Muscle layer of colon (tissue), 2 donors: ENCODE measurements around the gene SH3D21.

Experiments used
- H3K27ac ChIP-seq: one replicate; pipeline ENCODE4 v1.7.0; 2013; ENCODE audit warnings: low read depth, mild to moderate bottlenecking, low read length, moderate library complexity
- H3K27me3 ChIP-seq, 2 donors: one replicate each; pipeline ENCODE4 v1.7.0; 2013; ENCODE audit warnings: low read length in 2 of 2, mild to moderate bottlenecking in 2 of 2; ENCODE audit not compliant: insufficient read depth in 2 of 2, control insufficient read depth in 1 of 2
- H3K36me3 ChIP-seq: one replicate; pipeline ENCODE4 v1.7.0; 2013; ENCODE audit warnings: mild to moderate bottlenecking, low read length; ENCODE audit not compliant: insufficient read depth
- H3K4me1 ChIP-seq: one replicate; pipeline ENCODE4 v1.7.0; 2013; ENCODE audit warnings: mild to moderate bottlenecking, low read length; ENCODE audit not compliant: insufficient read depth
- H3K4me3 ChIP-seq, 2 donors: one replicate each; pipeline ENCODE4 v1.7.0; 2013; ENCODE audit warnings: low read length in 2 of 2, low read depth in 1 of 2, mild to moderate bottlenecking in 1 of 2, moderate library complexity in 1 of 2
- H3K9ac ChIP-seq: one replicate; pipeline ENCODE4 v1.7.0; 2013; ENCODE audit warnings: low read length
- H3K9me3 ChIP-seq: one replicate; pipeline ENCODE4 v1.7.0; 2013; ENCODE audit warnings: mild to moderate bottlenecking, low read length
- donor health status: abdominal sarcoma.
- donor health status: Adenocarcinoma of cecum.

SH3D21 gene

DNA sequence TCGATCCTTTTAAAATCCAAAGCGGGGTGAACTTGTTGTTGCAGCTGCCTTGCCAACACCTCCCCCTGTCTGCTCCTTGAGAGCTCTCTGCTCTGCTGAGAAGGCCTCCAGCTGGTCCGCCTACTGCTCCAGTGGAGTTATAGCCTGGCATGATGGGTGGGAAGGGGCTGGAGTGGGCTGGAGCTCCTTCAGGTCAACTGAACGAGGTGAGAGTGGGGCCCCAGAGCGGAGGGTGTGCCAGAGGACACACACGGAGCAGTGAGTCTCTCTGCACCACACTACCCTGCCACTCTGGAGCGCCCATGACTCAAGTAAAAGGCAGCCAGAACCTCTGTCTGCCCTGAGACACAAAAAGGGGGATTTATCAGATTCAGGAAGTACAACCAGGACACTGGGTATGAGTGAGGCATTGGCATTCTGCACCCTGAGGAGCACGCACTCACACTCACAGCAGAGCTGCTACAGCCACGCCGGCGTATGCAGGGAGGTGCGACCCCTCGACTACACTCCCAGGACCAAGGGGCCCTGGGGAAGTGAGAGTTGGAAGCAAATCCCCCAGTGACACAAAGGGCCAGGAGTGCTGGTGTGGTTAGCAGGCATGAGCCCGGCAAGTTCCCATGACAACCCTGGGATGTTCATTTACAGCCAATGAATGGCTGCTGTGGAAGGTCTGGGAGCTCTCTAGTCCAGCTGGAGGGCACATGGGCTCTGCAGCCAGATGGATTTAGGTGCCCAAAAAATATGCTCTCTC is 45.2 kb downstream of the SH3D21 start:
- H3K27ac ChIP-seq = peak overlapping the region; percentile 54
- H3K4me1 ChIP-seq = peaks cover 29% of the 10 kb centered on the region
- peak overlapping the region in 1 of 2 donors; percentile 39 for H3K4me3 ChIP-seq
- no peak overlapping the region for H3K9ac ChIP-seq
- H3K36me3 ChIP-seq = peaks cover 66% of the 10 kb centered on the region
- H3K27me3 ChIP-seq = no peaks in the 10 kb centered on the region
- H3K9me3 ChIP-seq = no peaks in the 10 kb centered on the region

DNA sequence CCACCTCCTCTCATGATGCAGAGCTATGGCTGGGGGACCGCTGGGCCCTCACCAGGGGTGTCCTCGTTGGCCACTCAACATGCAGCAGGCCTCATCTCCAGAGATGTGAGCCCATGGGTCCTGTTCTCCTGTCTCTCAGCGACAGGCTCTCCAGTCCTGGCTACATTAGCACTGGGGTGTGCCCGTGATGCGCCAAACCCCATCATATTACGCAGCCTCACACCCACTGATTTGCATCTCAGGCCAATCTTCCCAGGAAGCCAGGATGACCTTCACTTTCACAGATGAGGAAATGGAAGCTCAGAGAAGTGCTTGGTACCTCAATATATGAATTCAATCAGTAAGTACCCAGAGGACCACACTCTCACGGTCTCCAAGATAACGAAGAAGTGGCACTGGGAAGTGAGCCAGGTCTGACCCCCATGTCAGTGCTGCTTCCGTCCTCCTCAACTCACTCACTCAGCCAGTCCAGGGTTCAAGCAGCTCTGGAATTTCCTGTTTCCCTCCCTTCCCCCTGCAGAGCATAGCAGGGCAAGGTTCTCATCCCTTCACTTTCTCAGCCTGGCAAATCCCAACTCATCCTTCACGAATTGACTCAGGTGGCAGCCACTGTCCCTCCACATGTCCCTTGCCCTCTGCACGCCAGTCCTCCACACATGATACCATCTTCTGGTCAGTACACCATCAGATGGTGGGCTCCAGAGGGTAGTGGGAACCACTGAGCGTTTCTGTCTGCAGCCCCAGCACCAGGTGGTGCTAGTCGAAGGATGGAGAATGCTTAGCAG is 46.1 kb downstream of the SH3D21 start:
- H3K36me3 ChIP-seq = peaks cover 65% of the 10 kb centered on the region

DNA sequence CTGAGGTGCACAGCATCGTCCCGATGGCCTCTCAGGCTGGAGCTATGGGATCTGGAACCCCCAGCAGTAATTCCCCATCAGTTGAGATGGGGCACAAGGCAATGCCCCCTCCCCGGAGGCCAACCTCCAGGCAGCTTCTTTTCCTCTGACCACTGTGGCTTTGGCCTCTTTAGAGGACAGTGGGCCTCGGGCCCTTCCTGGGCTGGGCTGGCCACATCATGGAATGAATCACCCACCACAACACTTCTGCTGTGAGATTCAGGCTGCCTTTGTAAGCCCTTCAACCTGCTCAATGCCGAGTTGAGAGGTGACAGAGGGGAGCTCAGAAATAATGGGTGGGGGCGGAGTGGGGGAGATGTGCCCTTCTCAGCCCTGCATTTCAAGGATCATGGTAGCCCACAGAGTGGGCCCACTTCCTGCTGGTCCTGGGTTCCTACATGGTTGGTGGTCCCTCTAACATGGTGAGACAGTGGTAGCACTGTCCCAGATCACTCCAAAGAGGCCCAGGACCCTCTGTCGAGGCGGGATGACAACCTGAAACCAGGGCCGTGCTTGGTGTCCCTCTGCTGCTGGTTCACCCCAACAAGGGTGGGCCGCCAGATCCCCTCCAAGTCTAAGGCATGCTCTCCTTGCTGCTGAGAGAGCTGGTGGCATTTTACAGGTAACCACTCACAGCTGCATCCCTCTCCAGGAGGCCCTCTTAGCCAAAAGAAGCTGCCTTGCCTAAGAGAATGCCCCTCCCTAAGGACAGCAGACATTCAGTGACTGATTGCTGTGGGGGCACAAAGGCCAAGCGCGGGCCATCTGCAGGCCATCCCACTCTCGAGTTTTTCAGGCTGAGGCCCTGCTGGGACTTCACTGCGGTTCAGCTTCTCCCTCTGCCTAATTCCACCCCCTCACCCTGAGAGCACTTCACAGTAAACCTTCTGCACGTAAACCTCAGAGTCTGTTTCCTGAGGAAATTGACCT is 47.0 kb downstream of the SH3D21 start:
- Histone ChIP-seq H3K36me3 (peaks cover 67% of the 10 kb centered on the region), H3K4me1 (peaks cover 29% of the 10 kb centered on the region), H3K9ac (no peak overlapping the region), H3K4me3 (no peak overlapping the region), H3K27me3 (no peaks in the 10 kb centered on the region), H3K9me3 (no peaks in the 10 kb centered on the region), H3K27ac (no peak overlapping the region)

More for the DNA sequence above, 46.1 kb downstream of the SH3D21 start:
- no peak overlapping the region for H3K27ac ChIP-seq
- H3K9me3 ChIP-seq = no peaks in the 10 kb centered on the region
- H3K4me3 ChIP-seq = peak overlapping the region in 1 of 2 donors; percentile 39
- H3K9ac ChIP-seq = no peak overlapping the region
- H3K27me3 ChIP-seq = no peaks in the 10 kb centered on the region
- H3K4me1 ChIP-seq = peaks cover 29% of the 10 kb centered on the region

DNA sequence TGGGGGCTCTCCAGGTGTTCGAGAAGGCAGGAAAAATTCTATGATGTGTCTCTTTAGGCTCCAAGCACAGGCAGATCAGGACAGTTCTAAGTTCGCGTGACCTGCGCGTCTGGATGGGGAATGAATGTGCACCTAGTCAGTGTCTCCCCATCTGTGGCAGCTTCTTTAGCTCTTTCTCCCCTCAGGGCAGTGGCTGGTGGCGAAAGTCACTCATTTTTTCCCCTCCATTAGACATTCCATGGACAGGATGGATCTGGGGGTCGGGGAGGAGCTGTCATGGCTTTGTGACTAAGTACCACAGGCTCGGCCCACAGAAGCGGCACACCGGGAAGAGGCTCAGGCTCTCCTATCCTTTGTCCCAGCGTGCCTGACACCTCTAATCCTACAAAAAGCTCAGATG is 48.3 kb downstream of the SH3D21 start:
- Histone ChIP-seq H3K27ac (no peak overlapping the region), H3K36me3 (peaks cover 62% of the 10 kb centered on the region), H3K27me3 (no peaks in the 10 kb centered on the region)

DNA sequence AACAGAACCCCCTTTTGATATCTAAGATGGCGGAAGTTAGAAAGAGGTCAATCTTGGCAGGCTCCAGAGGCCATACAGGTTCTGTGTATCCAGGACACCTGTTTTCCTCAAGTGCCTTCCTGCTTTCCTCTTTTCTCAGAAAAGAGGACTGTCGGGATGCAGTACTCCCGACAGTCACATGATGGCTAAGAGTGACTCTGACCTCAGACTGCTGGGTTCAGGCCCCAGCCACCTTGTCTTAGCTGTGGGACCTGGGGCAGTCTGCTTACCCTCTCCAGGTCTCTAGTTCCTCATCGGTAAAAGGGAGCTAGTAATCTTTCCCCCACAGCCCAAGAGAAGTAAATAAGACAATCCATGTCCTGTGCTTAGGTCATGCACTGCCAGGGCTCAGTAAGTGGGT is 49.6 kb downstream of the SH3D21 start:
- no peak overlapping the region for H3K27ac ChIP-seq
- no peaks in the 10 kb centered on the region for H3K9me3 ChIP-seq
- H3K9ac ChIP-seq = no peak overlapping the region
- peaks cover 13% of the 10 kb centered on the region for H3K4me1 ChIP-seq
- H3K36me3 ChIP-seq = peaks cover 65% of the 10 kb centered on the region
- no peak overlapping the region for H3K4me3 ChIP-seq
- H3K27me3 ChIP-seq = no peaks in the 10 kb centered on the region

More for the DNA sequence above, 48.3 kb downstream of the SH3D21 start:
- Histone ChIP-seq H3K4me1 (peaks cover 24% of the 10 kb centered on the region), H3K9ac (no peak overlapping the region), H3K4me3 (no peak overlapping the region), H3K9me3 (no peaks in the 10 kb centered on the region)

DNA sequence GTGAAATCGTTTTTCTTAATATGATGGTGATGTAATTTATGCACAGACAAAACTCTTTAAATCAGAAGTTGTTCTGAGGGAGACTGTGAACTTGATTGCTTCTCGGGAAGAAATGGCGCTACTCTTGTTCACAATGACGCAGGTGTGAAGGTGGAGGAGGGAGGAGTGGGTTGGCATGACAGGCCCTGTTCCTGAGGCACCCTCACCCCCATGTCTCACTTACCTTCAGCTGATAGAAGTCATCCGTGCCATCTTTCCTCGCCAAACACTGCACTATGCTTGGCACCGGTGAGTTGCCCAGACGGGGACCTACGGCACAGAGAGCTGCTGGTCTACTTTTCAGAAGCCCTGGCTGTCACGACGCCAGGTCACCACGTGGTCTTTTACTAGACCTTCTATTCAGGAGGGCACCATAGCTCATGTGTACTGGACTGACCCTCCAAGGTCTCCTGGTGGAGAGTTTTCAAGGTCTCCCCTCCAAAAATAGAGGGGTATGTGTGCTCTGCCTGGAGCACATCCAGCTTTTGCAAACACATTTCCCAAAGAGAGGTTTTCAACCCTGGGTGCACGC is 52.4 kb downstream of the SH3D21 start:
- Histone ChIP-seq H3K9ac (no peak overlapping the region), H3K9me3 (no peaks in the 10 kb centered on the region), H3K27ac (no peak overlapping the region), H3K36me3 (peaks cover 74% of the 10 kb centered on the region), H3K27me3 (no peaks in the 10 kb centered on the region), H3K4me3 (no peak overlapping the region), H3K4me1 (no peaks in the 10 kb centered on the region)

DNA sequence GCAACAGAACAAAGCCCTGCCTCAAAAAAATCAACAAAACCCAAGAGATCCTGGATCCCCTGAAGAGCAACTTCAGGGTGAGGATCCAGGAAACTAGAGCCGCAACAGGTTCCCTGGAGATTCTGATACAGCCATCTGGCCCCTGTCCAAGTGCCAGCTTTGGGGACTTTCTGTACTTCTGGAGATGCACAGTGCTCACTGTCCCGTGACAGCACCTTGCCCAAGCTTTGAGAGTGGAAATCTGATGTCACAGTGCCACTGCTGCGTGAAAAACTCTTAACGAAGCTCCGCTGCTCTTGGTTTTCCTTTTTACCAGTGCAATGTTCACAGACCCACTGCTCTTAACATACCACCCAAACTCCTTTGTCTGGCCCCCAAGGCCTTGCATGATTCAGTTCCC is 53.2 kb downstream of the SH3D21 start:
- Histone ChIP-seq H3K4me3 (no peak overlapping the region), H3K36me3 (peaks cover 66% of the 10 kb centered on the region), H3K4me1 (no peaks in the 10 kb centered on the region), H3K27ac (no peak overlapping the region), H3K9ac (no peak overlapping the region), H3K27me3 (no peaks in the 10 kb centered on the region), H3K9me3 (no peaks in the 10 kb centered on the region)

DNA sequence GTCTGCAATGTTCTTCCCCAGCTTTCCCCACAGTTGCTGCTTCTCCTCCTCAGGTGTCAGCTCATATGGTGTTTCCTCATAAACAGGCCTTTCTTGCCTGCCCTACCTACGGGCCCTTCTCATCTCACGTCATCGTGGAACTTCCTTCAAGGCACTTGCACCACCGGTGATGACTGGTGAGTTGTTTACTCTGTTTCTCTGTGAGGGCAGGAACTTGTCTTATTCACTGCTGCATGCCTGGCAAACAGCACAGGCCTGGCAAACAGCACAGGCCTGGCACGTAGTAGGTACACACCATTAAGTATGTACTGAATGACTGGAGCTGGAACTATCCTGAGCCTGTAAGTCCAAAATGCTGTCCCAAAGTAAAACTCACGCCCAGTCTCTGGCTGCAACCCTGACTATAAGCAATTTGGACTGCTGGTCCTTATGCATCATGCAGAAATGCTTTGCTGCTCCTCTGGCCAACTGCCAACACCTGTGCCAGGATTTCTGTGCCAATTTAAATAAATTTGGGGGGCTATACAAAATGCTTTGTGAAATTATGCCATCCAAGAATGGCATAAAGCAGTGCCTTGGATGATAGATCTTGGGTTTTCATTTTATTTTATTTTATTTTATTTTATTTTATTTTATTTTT is 53.9 kb downstream of the SH3D21 start:
- no peaks in the 10 kb centered on the region for H3K9me3 ChIP-seq
- H3K27me3 ChIP-seq = no peaks in the 10 kb centered on the region
- peaks cover under 1% of the 10 kb centered on the region for H3K4me1 ChIP-seq
- H3K4me3 ChIP-seq = no peak overlapping the region
- H3K27ac ChIP-seq = no peak overlapping the region
- H3K9ac ChIP-seq = no peak overlapping the region
- peaks cover 60% of the 10 kb centered on the region for H3K36me3 ChIP-seq

DNA sequence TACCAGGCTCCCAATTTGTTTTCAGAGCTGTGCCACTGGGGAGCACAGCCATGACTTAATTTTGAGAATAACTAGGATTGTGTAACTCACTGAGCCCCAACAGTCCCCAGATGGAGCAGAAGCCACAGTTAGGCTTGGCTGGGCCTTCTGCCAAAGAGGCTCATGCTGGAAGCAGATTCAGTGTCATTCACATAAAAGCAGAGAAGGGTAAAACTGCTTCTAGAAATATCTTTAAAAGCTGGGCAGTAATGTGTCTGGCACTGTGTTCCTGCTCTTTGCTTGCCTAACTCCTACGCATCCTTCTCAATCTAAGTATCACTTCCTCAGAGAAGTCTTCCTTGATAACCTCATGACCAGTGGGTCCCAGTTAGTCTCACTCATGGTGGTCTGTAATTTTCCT is 59.2 kb downstream of the SH3D21 start:
- no peak overlapping the region for H3K9ac ChIP-seq
- no peaks in the 10 kb centered on the region for H3K27me3 ChIP-seq
- H3K9me3 ChIP-seq = no peaks in the 10 kb centered on the region
- H3K27ac ChIP-seq = peak overlapping the region; percentile 30
- H3K4me3 ChIP-seq = no peak overlapping the region
- peaks cover 32% of the 10 kb centered on the region for H3K36me3 ChIP-seq
- H3K4me1 ChIP-seq = peaks cover 27% of the 10 kb centered on the region

DNA sequence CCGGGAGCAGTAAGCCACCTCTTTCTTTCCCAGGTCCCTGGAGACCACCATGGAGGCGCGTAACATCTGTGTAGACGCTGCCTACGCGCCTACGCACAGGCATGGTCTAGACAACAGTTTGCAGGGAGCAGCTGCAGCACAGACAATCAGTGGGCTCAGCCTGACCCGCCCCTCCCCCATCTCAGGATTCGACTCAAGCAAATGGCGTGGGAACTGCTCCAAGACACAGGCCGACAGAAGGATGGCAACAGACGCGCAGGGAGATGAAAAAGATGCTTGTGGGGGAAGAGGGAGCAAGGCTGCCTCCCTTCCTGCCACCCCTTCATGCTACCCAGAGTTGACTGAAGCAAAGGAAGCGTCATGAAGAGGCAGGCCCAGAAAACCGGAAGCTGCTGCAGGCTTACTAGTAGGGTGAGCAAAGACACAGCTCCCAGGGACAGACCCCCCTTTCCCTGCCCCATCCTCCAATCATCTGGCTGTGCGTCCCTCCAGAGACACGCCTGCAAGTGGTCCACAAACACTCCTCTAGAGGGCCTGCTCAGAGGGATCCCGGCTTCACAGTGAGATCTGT is 60.0 kb downstream of the SH3D21 start:
- no peak overlapping the region for H3K4me3 ChIP-seq

More for the DNA sequence above, 60.0 kb downstream of the SH3D21 start:
- Histone ChIP-seq H3K36me3 (peaks cover 25% of the 10 kb centered on the region), H3K9me3 (no peaks in the 10 kb centered on the region), H3K9ac (no peak overlapping the region), H3K27ac (no peak overlapping the region), H3K4me1 (peaks cover 27% of the 10 kb centered on the region), H3K27me3 (no peaks in the 10 kb centered on the region)
